Suppressor macrophage treated with lipopolysaccharide for 1 hour (primary cell): ENCODE results near the gene FKBP11.
"Not testable (repeated sequence)": the region's sequence is repeated elsewhere in the genome, so short reads cannot be mapped to it uniquely, and the experiment has no call there.

Experiments used
- DNase-seq, 3 donors: peaks; one replicate each; pipeline ENCODE4 v3.0.0-alpha.2; 2020 to 2022

FKBP11 gene

GRCh38 chr12:48903982-48904411 is 21.3 kb downstream of the FKBP11 start:
- DNase-seq = peak; percentile 82 to 89 (median 84)

GRCh38 chr12:48903363-48903981 is 21.8 kb downstream of the FKBP11 start:
- DNase-seq = peak; percentile 63 to 80 (median 75)

GRCh38 chr12:48901278-48901677 is 24.0 kb downstream of the FKBP11 start:
- DNase-seq = peak; percentile 20 to 44 (median 38)

- no peak for DNase-seq
Measured at GRCh38 chr12:48899651-48900050, 25.6 kb downstream of the FKBP11 start.

- no peak for DNase-seq
Measured at GRCh38 chr12:48894271-48894670, 31.0 kb downstream of the FKBP11 start.

- DNase-seq = peak; percentile 85 to 93 (median 89)
Measured at GRCh38 chr12:48890657-48891418, 34.5 kb downstream of the FKBP11 start.

- no peak for DNase-seq
Measured at GRCh38 chr12:48889679-48890078, 35.6 kb downstream of the FKBP11 start.

GRCh38 chr12:48883305-48884161 is 41.8 kb downstream of the FKBP11 start:
- peak in 1 of 3 donors; percentile 17 for DNase-seq

- DNase-seq = no peak
Measured at GRCh38 chr12:48882972-48883304, 42.4 kb downstream of the FKBP11 start.

GRCh38 chr12:48882315-48882687 is 43.0 kb downstream of the FKBP11 start:
- DNase-seq = peak; percentile 81 to 92 (median 84)

GRCh38 chr12:48881686-48882314 is 43.5 kb downstream of the FKBP11 start:
- DNase-seq = peak in 2 of 3 donors; percentile 36 to 62

- no peak for DNase-seq
Measured at GRCh38 chr12:48880647-48881046, 44.6 kb downstream of the FKBP11 start.

GRCh38 chr12:48878548-48878947 is 46.7 kb downstream of the FKBP11 start:
- no peak for DNase-seq

GRCh38 chr12:48875944-48876515 is 49.3 kb downstream of the FKBP11 start:
- DNase-seq = no peak

GRCh38 chr12:48873534-48873933 is 51.8 kb downstream of the FKBP11 start:
- DNase-seq = not testable (repeated sequence)

- DNase-seq = peak in 1 of 3 donors; percentile 15
Measured at GRCh38 chr12:48873096-48873495, 52.2 kb downstream of the FKBP11 start.
